Left ventricle myocardium inferior (tissue), 1 donor: ENCODE results near the gene G3BP1. TPM values are rescaled to one million over a fixed set of nuclear protein-coding genes. Genes with fewer than 3 reads are reported as not detected.

Source experiments
- DNase-seq: peaks from one replicate; pipeline ENCODE4 v3.0.0-alpha.2; 2020
- H3K27ac ChIP-seq: fragments of 200-600 bp; replicated peaks from 2 replicates; pipeline ENCODE4 v1.8.0; 2021
- H3K27me3 ChIP-seq: fragments of 200-600 bp; 2 replicates; pipeline ENCODE4 v1.8.0; 2021; ENCODE audit warnings: low read depth
- H3K36me3 ChIP-seq: fragments of 200-600 bp; 2 replicates; pipeline ENCODE4 v1.8.0; 2021
- H3K4me1 ChIP-seq: fragments of 200-600 bp; 2 replicates; pipeline ENCODE4 v1.8.0; 2021
- H3K4me3 ChIP-seq: fragments of 200-600 bp; 2 replicates; pipeline ENCODE4 v1.8.0; 2021; ENCODE audit warnings: mild to moderate bottlenecking, moderate library complexity
- H3K9me3 ChIP-seq: fragments of 200-600 bp; replicated peaks from 2 replicates; pipeline ENCODE4 v1.8.0; 2021
- CTCF ChIP-seq: fragments of 200-600 bp; IDR thresholded peaks from 2 replicates; pipeline ENCODE4 v1.8.0; 2021; ENCODE audit warnings: antibody characterized with exemption, mild to moderate bottlenecking, borderline replicate concordance
- intact Hi-C: fragments of 100-400 bp; cut with micrococcal nuclease; formaldehyde crosslinking; loops from one replicate; pipeline ENCODE4 v1.11.0; 2022
- total RNA-seq: library from RNA; stranded (reverse); fragmentation: NEBNext Ultra II Directional; extraction: Animal tissue kit (Norgen Biotek cat#: 25700); gene quantifications from one replicate; pipeline ENCODE4 v1.2.1, GENCODE V29; 2021
- donor health status: DM: no; HTN: yes; CAD: no; lungs with severe emphysema.

G3BP1 gene
- total RNA-seq, 1 donor from 2014 or later = 95.0 TPM

GRCh38 chr5:151755383-151755782 is 16.4 kb upstream of the G3BP1 start:
- Histone ChIP-seq H3K4me3 (no peak overlapping the region), H3K4me1 (peaks cover 32% of the 10 kb centered on the region), H3K36me3 (peaks cover 13% of the 10 kb centered on the region), H3K27me3 (no peaks in the 10 kb centered on the region), H3K27ac (no peak overlapping the region), H3K9me3 (no peaks in the 10 kb centered on the region)
- DNase-seq = no peak
- intact Hi-C loops = no loop called here
- no peak for TF ChIP-seq CTCF

- no peak for DNase-seq
- H3K9me3 ChIP-seq = no peaks in the 10 kb centered on the region
- no peaks in the 10 kb centered on the region for H3K27me3 ChIP-seq
- TF ChIP-seq CTCF = no peak
- intact Hi-C loops = no loop called here
- H3K27ac ChIP-seq = peak overlapping the region; percentile 89
- H3K4me3 ChIP-seq = peak overlapping the region; percentile 95
- H3K4me1 ChIP-seq = peaks cover 32% of the 10 kb centered on the region
- H3K36me3 ChIP-seq = peaks cover 13% of the 10 kb centered on the region
These were observed 14.3 kb upstream of the G3BP1 start for GRCh38 chr5:151757233-151758140.

- no peaks in the 10 kb centered on the region for H3K27me3 ChIP-seq
- peaks cover 10% of the 10 kb centered on the region for H3K36me3 ChIP-seq
- no peak for DNase-seq
- peak overlapping the region; percentile 89 for H3K27ac ChIP-seq
- H3K9me3 ChIP-seq = no peaks in the 10 kb centered on the region
- peaks cover 32% of the 10 kb centered on the region for H3K4me1 ChIP-seq
- intact Hi-C loops = no loop called here
- H3K4me3 ChIP-seq = peak overlapping the region; percentile 95
- no peak for TF ChIP-seq CTCF
These were observed 13.7 kb upstream of the G3BP1 start for GRCh38 chr5:151758141-151758429.

GRCh38 chr5:151758430-151759241 is 13.1 kb upstream of the G3BP1 start, which contains the start of gene ATOX1:
ATOX1 (minus strand) TSS chr5:151758631; CDS start chr5:151758551, 80 bp downstream.
- no peaks in the 10 kb centered on the region for H3K27me3 ChIP-seq
- no peaks in the 10 kb centered on the region for H3K9me3 ChIP-seq
- peak within 1 kb of the TSS; percentile 89 for H3K27ac ChIP-seq
- TF ChIP-seq CTCF = peak; percentile 47
- peak; percentile 93 for DNase-seq
- intact Hi-C loops = no loop called here
- H3K4me3 ChIP-seq = peak within 1 kb of the TSS; percentile 95
- H3K4me1 ChIP-seq = peaks cover 32% of the 10 kb centered on the region
- peaks cover 5% of the 10 kb centered on the region for H3K36me3 ChIP-seq

GRCh38 chr5:151764801-151765200 is 7.0 kb upstream of the G3BP1 start:
- no peak for TF ChIP-seq CTCF
- DNase-seq = no peak

More at GRCh38 chr5:151764801-151765200, 7.0 kb upstream of the G3BP1 start:
- Histone ChIP-seq H3K4me1 (peaks cover 2% of the 10 kb centered on the region), H3K9me3 (no peaks in the 10 kb centered on the region), H3K27me3 (no peaks in the 10 kb centered on the region), H3K27ac (no peak overlapping the region), H3K36me3 (no peaks in the 10 kb centered on the region), H3K4me3 (no peak overlapping the region)
- intact Hi-C loops = no loop called here
